Esophagus muscularis mucosa (tissue), 4 donors: ENCODE measurements around the gene GPX6. TPM values are rescaled to one million over a fixed set of nuclear protein-coding genes. Genes with fewer than 3 reads are reported as not detected.

Experiments
- DNase-seq: peaks from one replicate; pipeline ENCODE4 v3.0.0-alpha.2; 2017; ENCODE audit errors: extremely low spot score
- H3K27ac ChIP-seq, 4 donors: fragments of 200-600 bp; sonication (generic); replicated peaks in 1 of 4; 1 replicate in 3 of 4; 2 replicates in 1 of 4; pipeline ENCODE4 v1.5.1; 2016 to 2019; ENCODE audit warnings: mild to moderate bottlenecking in 1 of 4
- H3K27me3 ChIP-seq, 4 donors: fragments of 200-600 bp; sonication (generic); one replicate each; pipeline versions ENCODE4 v1.5.1 to v1.6.0; 2016 to 2019
- H3K36me3 ChIP-seq, 4 donors: fragments of 200-600 bp; sonication (generic); one replicate each; pipeline ENCODE4 v1.5.1; 2016 to 2019
- H3K4me1 ChIP-seq, 4 donors: fragments of 200-600 bp; sonication (generic); one replicate each; pipeline ENCODE4 v1.5.1; 2016 to 2019
- H3K4me3 ChIP-seq, 4 donors: fragments of 200-600 bp; sonication (generic); 1 replicate in 2 of 4; 2 replicates in 2 of 4; pipeline ENCODE4 v1.5.1; 2016 to 2019; ENCODE audit warnings: mild to moderate bottlenecking in 4 of 4, moderate library complexity in 1 of 4
- H3K9me3 ChIP-seq, 4 donors: fragments of 200-600 bp; sonication (generic); 1 replicate in 3 of 4; 2 replicates in 1 of 4; pipeline ENCODE4 v1.5.1; 2016 to 2019
- EP300 ChIP-seq: sonication (generic); formaldehyde crosslinking; IDR thresholded peaks from one replicate; pipeline ENCODE4 v1.6.1; 2017; ENCODE audit warnings: antibody characterized with exemption
- POLR2A ChIP-seq: fragments of 450-650 bp; IDR thresholded peaks from one replicate; pipeline ENCODE4 v1.6.1; 2017; ENCODE audit warnings: antibody characterized with exemption, moderate library complexity, mild to moderate bottlenecking, low read depth
- POLR2AphosphoS5 ChIP-seq, 2 donors: sonication (generic); formaldehyde crosslinking; IDR thresholded peaks; one replicate each; pipeline ENCODE4 v1.6.1; 2017; ENCODE audit warnings: antibody characterized with exemption in 2 of 2
- WGBS: methylation state at CpG from one replicate; pipeline ENCODE4 v1.1.5; 2018; 5-methylcytosine and 5-hydroxymethylcytosine counted together
- intact Hi-C: fragments of 100-400 bp; cut with DNase I; formaldehyde crosslinking; loops from one replicate; pipeline ENCODE4 v1.15.1; 2023
- total RNA-seq, 4 donors: library from RNA; depleted of rRNA; stranded (reverse); fragments of >200 nt; gene quantifications; one replicate each; pipeline versions ENCODE4 v1.1.0 to v1.2.1, GENCODE V29; 2016
- TF ChIP-seq, protein P1 (sequence below), 3 experiments: fragments of 200-600 bp in 2 of 3; fragments of 450-650 bp in 1 of 3; sonication (generic) in 2 of 3; IDR thresholded peaks; one replicate each; pipeline ENCODE4 v1.5.1; 2017 to 2019; ENCODE audit warnings: antibody characterized with exemption in 3 of 3, mild to moderate bottlenecking in 2 of 3, moderate library complexity in 1 of 3

The GPX6 gene
- total RNA-seq, 4 donors from 2014 or later = not detected

DNA sequence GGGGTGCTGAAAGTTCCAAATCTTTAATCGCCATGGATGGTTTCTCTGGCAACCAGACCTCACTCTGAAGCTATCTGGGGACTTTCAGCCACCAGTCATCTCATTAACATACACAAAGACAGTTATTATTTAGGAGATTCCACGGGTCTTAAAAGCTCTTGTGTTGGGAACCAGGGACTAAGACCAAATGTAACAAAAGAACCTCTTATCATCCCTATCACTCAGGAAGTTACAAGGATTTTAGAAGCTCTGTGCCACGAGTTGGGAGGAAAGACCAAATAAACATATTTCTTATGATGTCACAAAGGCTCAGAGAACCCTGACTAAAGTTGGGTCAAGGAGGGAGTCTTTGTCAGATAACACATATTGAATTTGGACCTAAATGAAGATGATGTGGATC is 17.7 kb downstream of the GPX6 start:
- H3K27me3 ChIP-seq = peaks cover 0 to 32% (median 0%) of the 10 kb centered on the region in 4 donors
- no peak for DNase-seq
- no peaks in the 10 kb centered on the region for H3K4me1 ChIP-seq
- TF ChIP-seq, protein P1, sequence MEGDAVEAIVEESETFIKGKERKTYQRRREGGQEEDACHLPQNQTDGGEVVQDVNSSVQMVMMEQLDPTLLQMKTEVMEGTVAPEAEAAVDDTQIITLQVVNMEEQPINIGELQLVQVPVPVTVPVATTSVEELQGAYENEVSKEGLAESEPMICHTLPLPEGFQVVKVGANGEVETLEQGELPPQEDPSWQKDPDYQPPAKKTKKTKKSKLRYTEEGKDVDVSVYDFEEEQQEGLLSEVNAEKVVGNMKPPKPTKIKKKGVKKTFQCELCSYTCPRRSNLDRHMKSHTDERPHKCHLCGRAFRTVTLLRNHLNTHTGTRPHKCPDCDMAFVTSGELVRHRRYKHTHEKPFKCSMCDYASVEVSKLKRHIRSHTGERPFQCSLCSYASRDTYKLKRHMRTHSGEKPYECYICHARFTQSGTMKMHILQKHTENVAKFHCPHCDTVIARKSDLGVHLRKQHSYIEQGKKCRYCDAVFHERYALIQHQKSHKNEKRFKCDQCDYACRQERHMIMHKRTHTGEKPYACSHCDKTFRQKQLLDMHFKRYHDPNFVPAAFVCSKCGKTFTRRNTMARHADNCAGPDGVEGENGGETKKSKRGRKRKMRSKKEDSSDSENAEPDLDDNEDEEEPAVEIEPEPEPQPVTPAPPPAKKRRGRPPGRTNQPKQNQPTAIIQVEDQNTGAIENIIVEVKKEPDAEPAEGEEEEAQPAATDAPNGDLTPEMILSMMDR (IDR thresholded peaks at IDR 0.05) = no peak
- TF ChIP-seq EP300 (no peak), POLR2A (no peak), POLR2AphosphoS5 (IDR thresholded peaks at IDR 0.05) (no peak)
- H3K27ac ChIP-seq = no peak overlapping the region
- intact Hi-C loops = no loop called here
- H3K4me3 ChIP-seq = no peak overlapping the region
- 37% methylated on average over 3 of the region's 3 CpGs for WGBS
- H3K9me3 ChIP-seq = no peaks in the 10 kb centered on the region
- no peaks in the 10 kb centered on the region for H3K36me3 ChIP-seq

DNA sequence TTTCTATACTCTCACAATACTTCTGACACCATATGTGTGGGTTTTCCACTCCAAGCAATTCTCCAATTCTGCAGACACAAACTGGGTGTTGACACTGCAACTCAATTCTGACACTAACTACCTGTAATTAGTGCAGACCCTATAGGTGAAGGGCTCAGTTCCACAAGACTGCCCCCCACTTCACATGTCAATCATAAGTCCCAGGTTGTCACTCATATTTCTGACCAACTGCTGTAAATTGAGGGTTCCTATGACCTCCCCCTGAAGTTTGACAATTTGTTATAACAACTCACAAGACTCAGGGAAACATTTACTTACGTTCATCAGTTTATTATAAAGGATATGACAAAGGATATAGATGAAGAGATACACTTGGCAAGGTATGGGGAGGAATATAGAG is 18.3 kb downstream of the GPX6 start:
- peaks cover 0 to 30% (median 0%) of the 10 kb centered on the region in 4 donors for H3K27me3 ChIP-seq
- intact Hi-C loops = no loop called here
- no peaks in the 10 kb centered on the region for H3K4me1 ChIP-seq
- H3K27ac ChIP-seq = no peak overlapping the region
- no peak for TF ChIP-seq EP300
- TF ChIP-seq, protein P1 (IDR thresholded peaks at IDR 0.05) = no peak
- no peaks in the 10 kb centered on the region for H3K36me3 ChIP-seq
- 59% methylated on average over 1 of the region's 1 CpG for WGBS
- H3K9me3 ChIP-seq = no peaks in the 10 kb centered on the region
- DNase-seq = no peak
- no peak overlapping the region for H3K4me3 ChIP-seq

DNA sequence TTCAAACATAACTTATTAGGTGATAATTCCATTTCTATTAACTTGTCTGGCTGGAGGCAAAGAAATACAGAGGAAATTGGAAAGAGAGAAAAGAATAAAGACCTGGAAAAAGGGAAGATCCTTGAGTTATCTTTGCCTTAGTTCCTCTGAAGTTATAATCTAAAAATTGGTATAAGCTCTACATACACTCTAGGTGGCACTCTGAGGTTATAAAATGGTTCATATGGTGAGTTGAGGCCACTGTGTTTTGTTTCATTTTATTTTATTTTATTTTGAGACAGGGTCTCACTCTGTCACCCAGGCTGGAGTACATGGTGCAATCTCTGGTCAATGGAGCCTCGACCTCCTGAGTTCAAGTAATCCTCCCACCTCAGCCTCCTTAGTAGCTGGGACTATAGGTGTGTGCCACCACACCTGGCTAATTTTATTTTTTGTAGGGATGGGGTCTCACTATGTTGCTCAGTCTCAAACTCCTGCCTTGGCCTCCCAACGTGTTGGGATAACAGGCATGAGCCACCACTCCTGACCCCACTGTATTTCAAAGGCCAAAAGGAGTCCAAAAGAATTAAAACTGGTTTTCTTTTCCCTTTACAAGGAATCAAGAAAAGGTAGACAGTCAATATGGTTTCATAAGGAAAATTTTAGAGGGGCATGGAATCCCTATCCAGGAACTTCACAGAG is 19.4 kb downstream of the GPX6 start:
- WGBS = 44% methylated on average over 2 of the region's 2 CpGs
- H3K9me3 ChIP-seq = no peaks in the 10 kb centered on the region
- H3K4me3 ChIP-seq = no peak overlapping the region
- DNase-seq = peak; percentile 64
- peaks cover 0 to 34% (median 0%) of the 10 kb centered on the region in 4 donors for H3K27me3 ChIP-seq
- H3K4me1 ChIP-seq = no peaks in the 10 kb centered on the region
- no peak overlapping the region for H3K27ac ChIP-seq
- intact Hi-C loops = no loop called here
- TF ChIP-seq POLR2AphosphoS5 (IDR thresholded peaks at IDR 0.05) = no peak
- TF ChIP-seq, protein P1 (IDR thresholded peaks at IDR 0.05) = no peak
- H3K36me3 ChIP-seq = no peaks in the 10 kb centered on the region

DNA sequence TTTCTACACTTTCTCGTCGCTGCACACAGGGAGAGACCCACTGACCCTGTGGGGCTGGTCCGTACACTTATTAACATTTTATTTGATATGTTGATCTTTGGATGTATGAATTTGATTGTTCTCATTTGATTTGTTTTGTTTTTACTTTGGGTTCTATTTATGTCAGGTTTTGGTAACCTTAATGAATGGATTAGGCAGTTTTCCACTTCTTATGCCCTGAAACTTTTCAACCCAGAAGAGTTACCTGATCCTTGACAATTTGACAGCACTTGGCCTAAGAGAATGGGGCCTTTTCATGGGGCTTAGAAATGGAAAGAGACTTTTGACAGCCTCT is 23.6 kb downstream of the GPX6 start:
- no peaks in the 10 kb centered on the region for H3K36me3 ChIP-seq
- WGBS = 69% methylated on average over 3 of the region's 3 CpGs
- no peak for TF ChIP-seq POLR2AphosphoS5 (IDR thresholded peaks at IDR 0.05)
- no peak for TF ChIP-seq POLR2A
- TF ChIP-seq EP300 = no peak
- TF ChIP-seq, protein P1 (IDR thresholded peaks at IDR 0.05) = no peak
- peaks cover 0 to 12% (median 3%) of the 10 kb centered on the region in 4 donors for H3K4me1 ChIP-seq
- no peak overlapping the region for H3K4me3 ChIP-seq
- peaks cover 0 to 57% (median 3%) of the 10 kb centered on the region in 4 donors for H3K27me3 ChIP-seq
- no peak overlapping the region for H3K27ac ChIP-seq
- DNase-seq = no peak
- H3K9me3 ChIP-seq = no peaks in the 10 kb centered on the region
- intact Hi-C loops = no loop called here
